IMR-90 (cell line): ENCODE results near the gene DTNA. TPM values are rescaled to one million over a fixed set of nuclear protein-coding genes. Genes with fewer than 3 reads are reported as not detected.

Source experiments
- ATAC-seq: fragments of 200-7000 bp; cut with Tn5 transposase; 2 replicates; pipeline ENCODE4 v1.9.1; 2020; ENCODE audit warnings: low read depth, mild to moderate bottlenecking, moderate library complexity
- BruUV-seq: library from RNA; stranded (reverse); fragments of 400-500 nt; replicated peaks from 2 replicates; lab custom pipeline; 2021; lab: Mats Ljungman, UMichigan
- CTCF ChIA-PET: fragments of 300-600 bp; formaldehyde crosslinking; extraction: SDS; loops from one replicate; lab custom pipeline; 2021; ENCODE audit warnings: antibody characterized with exemption; lab: Yijun Ruan, JAX
- POLR2A ChIA-PET: fragments of 300-600 bp; sonication (Branson Sonifier 250); formaldehyde crosslinking; loops from one replicate; lab custom pipeline; 2022; ENCODE audit warnings: antibody characterized with exemption; ENCODE audit not compliant: unreplicated experiment; lab: Charles Lee
- DNase-seq: peaks from one replicate; pipeline ENCODE4 v3.0.0; 2013
- H2AFZ ChIP-seq: replicated peaks from 2 replicates; pipeline ENCODE3; 2013; ENCODE audit warnings: low read length, mild to moderate bottlenecking; ENCODE audit not compliant: poor library complexity
- H2AK5ac ChIP-seq: 2 replicates; pipeline ENCODE4 v1.6.1; 2013; ENCODE audit warnings: low read depth, low read length, inconsistent platforms
- H2AK9ac ChIP-seq: replicated peaks from 2 replicates; pipeline ENCODE3; 2013; ENCODE audit warnings: mild to moderate bottlenecking, low read depth, low read length, moderate library complexity; ENCODE audit not compliant: poor library complexity
- H2BK120ac ChIP-seq: 2 replicates; pipeline ENCODE4 v1.6.1; 2013; ENCODE audit warnings: low read depth, low read length, inconsistent platforms
- H2BK15ac ChIP-seq: 3 replicates; pipeline ENCODE4 v1.6.1; 2013; ENCODE audit warnings: low read depth, low read length, inconsistent platforms
- H2BK20ac ChIP-seq: 2 replicates; pipeline ENCODE4 v1.6.1; 2013; ENCODE audit warnings: low read depth, mild to moderate bottlenecking, inconsistent platforms, low read length, moderate library complexity
- H2BK5ac ChIP-seq: 2 replicates; pipeline ENCODE4 v1.6.1; 2013; ENCODE audit warnings: mild to moderate bottlenecking, low read depth, low read length, inconsistent platforms; ENCODE audit not compliant: poor library complexity, severe bottlenecking
- H3K14ac ChIP-seq: replicated peaks from 2 replicates; pipeline ENCODE4 v1.6.1; 2013; ENCODE audit warnings: low read depth, low read length, inconsistent platforms
- H3K18ac ChIP-seq: 2 replicates; pipeline ENCODE4 v1.6.1; 2013; ENCODE audit warnings: low read depth, low read length, control low read depth
- H3K23ac ChIP-seq: 2 replicates; pipeline ENCODE4 v1.6.1; 2013; ENCODE audit warnings: low read depth, low read length, inconsistent platforms
- H3K27ac ChIP-seq: 2 replicates; pipeline ENCODE4 v1.5.1; 2013; ENCODE audit warnings: mild to moderate bottlenecking, control low read depth, low read length; ENCODE audit not compliant: insufficient read depth
- H3K27me3 ChIP-seq: 2 replicates; pipeline ENCODE4 v1.6.1; 2013; ENCODE audit warnings: low read length; ENCODE audit not compliant: control insufficient read depth, insufficient read depth
- H3K36me3 ChIP-seq: 2 replicates; pipeline ENCODE4 v1.6.1; 2013; ENCODE audit warnings: low read length, mixed read lengths; ENCODE audit not compliant: control insufficient read depth, insufficient read depth
- H3K4ac ChIP-seq: 2 replicates; pipeline ENCODE4 v1.6.1; 2013; ENCODE audit warnings: low read depth, low read length, inconsistent platforms
- H3K4me1 ChIP-seq: 2 replicates; pipeline ENCODE4 v1.6.1; 2013; ENCODE audit warnings: low read length, mixed read lengths; ENCODE audit not compliant: control insufficient read depth, insufficient read depth
- H3K4me2 ChIP-seq: 2 replicates; pipeline ENCODE4 v1.6.1; 2013; ENCODE audit warnings: low read depth, mild to moderate bottlenecking, control low read depth, low read length, moderate library complexity
- H3K4me3 ChIP-seq: 2 replicates; pipeline ENCODE4 v1.5.1; 2013; ENCODE audit warnings: low read depth, mild to moderate bottlenecking, control low read depth, low read length, moderate library complexity; ENCODE audit not compliant: insufficient read depth
- H3K56ac ChIP-seq: 2 replicates; pipeline ENCODE4 v1.6.1; 2013; ENCODE audit warnings: low read length, inconsistent platforms; ENCODE audit not compliant: insufficient read depth; ENCODE audit errors: extremely low read depth
- H3K79me1 ChIP-seq, 2 experiments: 2 replicates each; pipeline ENCODE4 v1.6.1; 2013; ENCODE audit warnings: low read length in 2 of 2, inconsistent platforms in 1 of 2, low read depth in 1 of 2
- H3K9ac ChIP-seq: 2 replicates; pipeline ENCODE4 v1.6.1; 2013; ENCODE audit warnings: low read depth, low read length, control low read depth
- H3K9me1 ChIP-seq: 2 replicates; pipeline ENCODE4 v1.6.1; 2013; ENCODE audit warnings: low read length, inconsistent platforms; ENCODE audit not compliant: insufficient read depth
- H3K9me3 ChIP-seq: 2 replicates; pipeline ENCODE4 v1.6.1; 2013; ENCODE audit warnings: low read length; ENCODE audit not compliant: control insufficient read depth, insufficient read depth
- H4K20me1 ChIP-seq: 2 replicates; pipeline ENCODE4 v1.6.1; 2013; ENCODE audit warnings: low read length, inconsistent platforms; ENCODE audit not compliant: insufficient read depth
- H4K5ac ChIP-seq: 2 replicates; pipeline ENCODE4 v1.6.1; 2013; ENCODE audit warnings: mild to moderate bottlenecking, low read depth, low read length, control low read depth
- H4K8ac ChIP-seq, 2 experiments: 2 replicates each; pipeline ENCODE4 v1.6.1; 2013; ENCODE audit warnings: low read depth in 2 of 2, low read length in 2 of 2, control low read depth in 1 of 2, inconsistent platforms in 1 of 2
- H4K91ac ChIP-seq: 2 replicates; pipeline ENCODE4 v1.6.1; 2013; ENCODE audit warnings: low read depth, low read length, inconsistent platforms; ENCODE audit not compliant: insufficient read depth
- BHLHE40 ChIP-seq: fragments of 150-350 bp; IDR thresholded peaks from 2 replicates; pipeline ENCODE4 v1.6.1; 2016; ENCODE audit warnings: mild to moderate bottlenecking, low read depth, low read length
- FOS ChIP-seq: fragments of 150-350 bp; IDR thresholded peaks from 2 replicates; pipeline ENCODE4 v1.6.1; 2016; ENCODE audit warnings: low read depth, low read length
- MXI1 ChIP-seq: IDR thresholded peaks from 2 replicates; pipeline ENCODE4 v1.6.1; 2012; ENCODE audit warnings: low read depth, mild to moderate bottlenecking, low read length, moderate library complexity, borderline replicate concordance
- dilution Hi-C: fragments of 300-500 bp; cut with HindIII; formaldehyde crosslinking; loops from one replicate; pipeline ENCODE4 v1.14.3; 2018; ENCODE audit warnings: low sequenced_read_pairs; ENCODE audit not compliant: unreplicated experiment
- in situ Hi-C: fragments of 300-500 bp; cut with MboI; formaldehyde crosslinking; loops from 3 replicates; pipeline ENCODE4 v1.14.3; 2019; ENCODE audit warnings: low sequenced_read_pairs, inconsistent platforms, mixed read lengths
- intact Hi-C: fragments of 100-400 bp; cut with micrococcal nuclease; formaldehyde crosslinking; loops from 2 replicates; pipeline ENCODE4 v1.10.0; 2022
- polyA plus RNA-seq, 3 experiments: library from polyadenylated mRNA; depleted of rRNA; stranded (reverse); fragments of >200 nt; gene quantifications; 2 replicates each; pipeline ENCODE4 v1.2.3, GENCODE V29; 2012; ENCODE audit warnings: low replicate concordance in 1 of 3
- total RNA-seq: library from RNA; depleted of rRNA; stranded (reverse); fragments of >200 nt; gene quantifications from 2 replicates; pipeline ENCODE4 v1.2.3, GENCODE V29; 2012

Gene DTNA
- total and polyA plus RNA-seq, 2 of the 4 experiments (the other 2 are of a cell fraction), result 9.5 to 10.8 TPM

DNA sequence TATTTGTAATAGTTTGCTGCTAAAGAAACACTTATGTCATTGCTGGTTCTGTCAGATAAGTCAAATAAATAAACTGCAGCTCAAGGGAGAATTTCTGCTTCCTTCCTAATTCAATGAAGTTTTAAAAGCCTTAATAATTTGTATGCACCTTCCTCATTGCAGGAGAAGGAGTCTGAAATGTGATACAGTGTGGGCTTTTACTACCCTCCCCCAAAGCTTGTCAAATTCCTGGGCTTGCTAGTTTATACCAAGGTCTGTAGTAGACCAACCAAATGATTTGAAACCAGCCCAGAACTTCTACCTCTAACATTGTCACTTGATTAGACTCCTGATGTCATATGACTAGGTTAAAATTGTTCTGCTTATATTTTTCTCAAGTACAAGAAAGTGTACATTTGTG, 131.8 kb downstream of the DTNA start:
- ATAC-seq (peak; percentile 24; the same call in 1 of the 2 replicates), DNase-seq (no peak)
- Histone ChIP-seq H3K79me1 (no peaks in the 10 kb centered on the region), H3K27me3 (no peaks in the 10 kb centered on the region), H3K9me3 (no peaks in the 10 kb centered on the region), H2AK9ac (no peak overlapping the region), H3K4me3 (no peak overlapping the region), H2BK5ac (no peak overlapping the region), H4K20me1 (no peaks in the 10 kb centered on the region), H4K8ac (no peak overlapping the region), H3K14ac (no peak overlapping the region; the same call in 1 of the 2 replicates), H2AK5ac (no peak overlapping the region), H3K4ac (no peak overlapping the region), H3K9me1 (no peaks in the 10 kb centered on the region), H2AFZ (no peak overlapping the region), H3K9ac (no peak overlapping the region), H3K18ac (no peak overlapping the region), H3K36me3 (no peaks in the 10 kb centered on the region), H3K4me1 (no peaks in the 10 kb centered on the region), H2BK15ac (no peak overlapping the region), H3K56ac (no peak overlapping the region), H2BK20ac (no peak overlapping the region), H4K91ac (no peak overlapping the region), H2BK120ac (no peak overlapping the region), H3K23ac (no peak overlapping the region), H3K4me2 (no peak overlapping the region), H3K27ac (no peak overlapping the region), H4K5ac (no peak overlapping the region)
- intact Hi-C loops, result no loop called here
- no TSS peak for BruUV-seq
- dilution Hi-C loops, result no loop called here
- in situ Hi-C loops, result no loop called here
- no peak for TF ChIP-seq FOS
- no peak for TF ChIP-seq BHLHE40
- TF ChIP-seq MXI1, result no peak
- POLR2A ChIA-PET, result no interaction called here
- CTCF ChIA-PET, result interaction anchor here (0.6 to 1.4 kb wide), 6 partner anchors 9 to 1732 kb away, joined by 3 to 5 read pairs (median 3); no protein-coding TSS in a partner anchor
